Measurements from ENCODE around the gene CAPN1.

The CAPN1 gene

DNA sequence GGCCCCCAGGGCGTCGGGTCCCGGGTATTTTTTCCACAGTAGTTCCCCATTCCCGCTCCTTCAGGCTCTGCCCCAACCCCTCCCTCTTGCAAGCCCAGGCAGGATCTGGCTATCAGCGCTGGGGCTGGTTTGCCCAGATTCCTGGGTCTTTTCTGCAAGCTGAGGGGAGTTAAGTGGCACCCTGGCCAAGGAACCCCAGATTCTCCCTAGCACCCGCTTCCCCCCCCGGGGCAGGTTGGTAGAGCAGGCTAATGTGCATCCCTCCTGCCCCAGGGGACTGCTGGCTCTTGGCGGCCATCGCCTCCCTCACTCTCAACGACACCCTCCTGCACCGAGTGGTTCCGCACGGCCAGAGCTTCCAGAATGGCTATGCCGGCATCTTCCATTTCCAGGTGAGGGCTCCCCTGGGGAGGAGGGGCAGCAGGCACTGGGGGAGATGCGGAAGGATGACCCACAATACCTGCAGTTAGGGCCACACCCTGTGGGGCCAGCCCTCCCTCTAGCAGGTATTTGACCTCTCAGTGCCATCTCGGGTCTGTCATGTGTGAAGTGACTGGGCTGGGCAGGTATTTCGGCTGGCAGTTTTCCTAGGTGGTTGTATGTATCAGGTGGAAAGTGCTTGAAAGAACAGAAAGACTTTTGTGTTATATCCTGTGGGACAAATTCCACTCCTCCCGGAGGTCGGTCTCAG, 1.6 kb downstream of the CAPN1 start:
- TF ChIP-seq EGR1 (IDR thresholded peaks at IDR 0.05) (no peak), TAF1 (IDR thresholded peaks at IDR 0.05; ENCODE audit: low read depth) (no peak), TCF12 (IDR thresholded peaks at IDR 0.05; ENCODE audit: low read depth) (peak; percentile 83), RAD21 (IDR thresholded peaks at IDR 0.05; ENCODE audit: low read depth) (no peak), NFIC (IDR thresholded peaks at IDR 0.05) (peak; percentile 61), CREB1 (IDR thresholded peaks at IDR 0.05; ENCODE audit: low read depth) (no peak), TEAD4 (IDR thresholded peaks at IDR 0.05) (peak; percentile 90), CEBPB (IDR thresholded peaks at IDR 0.05) (no peak), EP300 (IDR thresholded peaks at IDR 0.05; ENCODE audit: borderline replicate concordance) (peak; percentile 83), FOXM1 (IDR thresholded peaks at IDR 0.05; ENCODE audit: borderline replicate concordance, low read depth) (peak; percentile 50; the same call in 1 of the 2 replicates), USF1 (IDR thresholded peaks at IDR 0.05) (no peak), ZBTB7A (IDR thresholded peaks at IDR 0.05; ENCODE audit: low read depth) (peak; percentile 29; the same call in 1 of the 2 replicates), YY1 (IDR thresholded peaks at IDR 0.05; ENCODE audit: low read depth) (peak; percentile 77)
- TF ChIP-seq, protein P1, sequence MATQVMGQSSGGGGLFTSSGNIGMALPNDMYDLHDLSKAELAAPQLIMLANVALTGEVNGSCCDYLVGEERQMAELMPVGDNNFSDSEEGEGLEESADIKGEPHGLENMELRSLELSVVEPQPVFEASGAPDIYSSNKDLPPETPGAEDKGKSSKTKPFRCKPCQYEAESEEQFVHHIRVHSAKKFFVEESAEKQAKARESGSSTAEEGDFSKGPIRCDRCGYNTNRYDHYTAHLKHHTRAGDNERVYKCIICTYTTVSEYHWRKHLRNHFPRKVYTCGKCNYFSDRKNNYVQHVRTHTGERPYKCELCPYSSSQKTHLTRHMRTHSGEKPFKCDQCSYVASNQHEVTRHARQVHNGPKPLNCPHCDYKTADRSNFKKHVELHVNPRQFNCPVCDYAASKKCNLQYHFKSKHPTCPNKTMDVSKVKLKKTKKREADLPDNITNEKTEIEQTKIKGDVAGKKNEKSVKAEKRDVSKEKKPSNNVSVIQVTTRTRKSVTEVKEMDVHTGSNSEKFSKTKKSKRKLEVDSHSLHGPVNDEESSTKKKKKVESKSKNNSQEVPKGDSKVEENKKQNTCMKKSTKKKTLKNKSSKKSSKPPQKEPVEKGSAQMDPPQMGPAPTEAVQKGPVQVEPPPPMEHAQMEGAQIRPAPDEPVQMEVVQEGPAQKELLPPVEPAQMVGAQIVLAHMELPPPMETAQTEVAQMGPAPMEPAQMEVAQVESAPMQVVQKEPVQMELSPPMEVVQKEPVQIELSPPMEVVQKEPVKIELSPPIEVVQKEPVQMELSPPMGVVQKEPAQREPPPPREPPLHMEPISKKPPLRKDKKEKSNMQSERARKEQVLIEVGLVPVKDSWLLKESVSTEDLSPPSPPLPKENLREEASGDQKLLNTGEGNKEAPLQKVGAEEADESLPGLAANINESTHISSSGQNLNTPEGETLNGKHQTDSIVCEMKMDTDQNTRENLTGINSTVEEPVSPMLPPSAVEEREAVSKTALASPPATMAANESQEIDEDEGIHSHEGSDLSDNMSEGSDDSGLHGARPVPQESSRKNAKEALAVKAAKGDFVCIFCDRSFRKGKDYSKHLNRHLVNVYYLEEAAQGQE (IDR thresholded peaks at IDR 0.05; ENCODE audit: low read depth), result no peak
- TF ChIP-seq, protein P2, sequence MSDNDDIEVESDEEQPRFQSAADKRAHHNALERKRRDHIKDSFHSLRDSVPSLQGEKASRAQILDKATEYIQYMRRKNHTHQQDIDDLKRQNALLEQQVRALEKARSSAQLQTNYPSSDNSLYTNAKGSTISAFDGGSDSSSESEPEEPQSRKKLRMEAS (IDR thresholded peaks at IDR 0.05), result peak; percentile 49

GRCh38 chr11:65184146-65184545, 2.4 kb downstream of the CAPN1 start:
- TF ChIP-seq USF1 (IDR thresholded peaks at IDR 0.05) (no peak), TAF1 (IDR thresholded peaks at IDR 0.05; ENCODE audit: low read depth) (no peak), NFIC (IDR thresholded peaks at IDR 0.05) (no peak)

DNA sequence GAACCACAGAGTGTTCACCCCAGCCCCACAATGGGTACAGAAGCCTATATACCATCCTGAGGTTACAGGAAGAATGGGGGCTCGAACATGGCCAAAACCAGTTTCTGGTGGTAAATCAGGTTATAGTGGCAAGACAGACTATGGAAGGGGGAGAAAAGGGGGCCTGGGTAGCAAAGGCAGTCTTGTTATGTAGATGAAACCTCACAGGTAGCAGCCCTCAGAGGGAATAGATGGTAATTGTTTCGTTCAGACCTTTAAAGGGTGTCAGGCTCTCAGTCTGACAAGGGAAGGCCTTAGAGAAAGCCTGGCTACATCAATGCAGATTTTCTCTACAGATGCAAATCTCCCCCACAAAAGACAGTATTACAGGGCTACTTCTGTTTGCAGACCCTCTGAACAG, 3.4 kb downstream of the CAPN1 start:
- TF ChIP-seq RAD21 (IDR thresholded peaks at IDR 0.05; ENCODE audit: low read depth), result no peak
- no peak for TF ChIP-seq EP300 (IDR thresholded peaks at IDR 0.05; ENCODE audit: borderline replicate concordance)
- TF ChIP-seq FOXM1 (IDR thresholded peaks at IDR 0.05; ENCODE audit: borderline replicate concordance, low read depth), result no peak
- TF ChIP-seq TCF12 (IDR thresholded peaks at IDR 0.05; ENCODE audit: low read depth), result no peak

DNA sequence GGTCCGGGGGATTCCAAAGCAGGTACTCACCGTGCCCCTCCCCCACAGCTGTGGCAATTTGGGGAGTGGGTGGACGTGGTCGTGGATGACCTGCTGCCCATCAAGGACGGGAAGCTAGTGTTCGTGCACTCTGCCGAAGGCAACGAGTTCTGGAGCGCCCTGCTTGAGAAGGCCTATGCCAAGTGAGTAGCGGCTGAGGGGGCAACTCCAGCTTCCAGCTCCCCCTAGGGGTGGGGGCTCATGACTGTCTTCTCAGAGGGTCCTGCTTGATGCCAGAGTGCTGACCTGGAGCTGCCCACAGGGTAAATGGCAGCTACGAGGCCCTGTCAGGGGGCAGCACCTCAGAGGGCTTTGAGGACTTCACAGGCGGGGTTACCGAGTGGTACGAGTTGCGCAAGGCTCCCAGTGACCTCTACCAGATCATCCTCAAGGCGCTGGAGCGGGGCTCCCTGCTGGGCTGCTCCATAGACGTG, 4.2 kb downstream of the CAPN1 start:
- TF ChIP-seq, protein P1 (IDR thresholded peaks at IDR 0.05; ENCODE audit: low read depth), result no peak
- TF ChIP-seq, protein P2 (IDR thresholded peaks at IDR 0.05), result no peak
- TF ChIP-seq USF1 (IDR thresholded peaks at IDR 0.05) (no peak), CEBPB (IDR thresholded peaks at IDR 0.05) (peak; percentile 38; the same call in 1 of the 2 replicates)

- TF ChIP-seq CREB1 (IDR thresholded peaks at IDR 0.05; ENCODE audit: low read depth), result no peak
- TF ChIP-seq TCF12 (IDR thresholded peaks at IDR 0.05; ENCODE audit: low read depth), result no peak
- TF ChIP-seq, protein P1 (IDR thresholded peaks at IDR 0.05; ENCODE audit: low read depth), result no peak
- TF ChIP-seq EGR1 (IDR thresholded peaks at IDR 0.05), result no peak
- TF ChIP-seq ZBTB7A (IDR thresholded peaks at IDR 0.05; ENCODE audit: low read depth), result no peak
- TF ChIP-seq USF1 (IDR thresholded peaks at IDR 0.05), result no peak
- no peak for TF ChIP-seq EP300 (IDR thresholded peaks at IDR 0.05; ENCODE audit: borderline replicate concordance)
These were observed 5.0 kb downstream of the CAPN1 start for GRCh38 chr11:65186701-65187100.

Data from Ishikawa (cell line).